CD4-positive, alpha-beta T cell treated with Interleukin-6 for 4 hours (primary cell): ENCODE results near the gene EFS.
"Not testable (repeated sequence)": the region's sequence is repeated elsewhere in the genome, so short reads cannot be mapped to it uniquely, and the experiment has no call there.

Experiments used
- DNase-seq: peaks from one replicate; pipeline ENCODE4 v3.0.0-alpha.2; 2020; ENCODE audit warnings: mixed read lengths

EFS gene

GRCh38 chr14:23357261-23357660 lies 7.7 kb downstream of the EFS start:
- no peak for DNase-seq

- DNase-seq, result no peak
Measured at GRCh38 chr14:23356662-23357061, 8.3 kb downstream of the EFS start.

- no peak for DNase-seq
Measured at GRCh38 chr14:23355871-23356435, 9.0 kb downstream of the EFS start.

GRCh38 chr14:23354990-23355389 lies 10.0 kb downstream of the EFS start:
- no peak for DNase-seq

GRCh38 chr14:23353433-23353780 lies 11.6 kb downstream of the EFS start:
- DNase-seq, result no peak

- DNase-seq, result peak; percentile 74
Measured at GRCh38 chr14:23352506-23353432, 12.2 kb downstream of the EFS start, which contains the start of gene SLC22A17. TSS of gene SLC22A17 (minus strand) at chr14:23352887.

- peak; percentile 23 for DNase-seq
Measured at GRCh38 chr14:23351681-23352505, 13.1 kb downstream of the EFS start.

GRCh38 chr14:23349156-23349845 lies 15.7 kb downstream of the EFS start:
- no peak for DNase-seq

GRCh38 chr14:23348297-23348655 lies 16.7 kb downstream of the EFS start:
- DNase-seq, result no peak

- no peak for DNase-seq
Measured at GRCh38 chr14:23347406-23348296, 17.3 kb downstream of the EFS start.

- no peak for DNase-seq
Measured at GRCh38 chr14:23346693-23347405, 18.1 kb downstream of the EFS start.

GRCh38 chr14:23345987-23346692 lies 18.8 kb downstream of the EFS start:
- no peak for DNase-seq

GRCh38 chr14:23344481-23344880 lies 20.5 kb downstream of the EFS start:
- no peak for DNase-seq

GRCh38 chr14:23339506-23340268 lies 25.3 kb downstream of the EFS start:
- DNase-seq, result no peak

- DNase-seq, result no peak
Measured at GRCh38 chr14:23335623-23336022, 29.3 kb downstream of the EFS start.

- DNase-seq, result peak; percentile 75
Measured at GRCh38 chr14:23327947-23328744, 36.8 kb downstream of the EFS start.

GRCh38 chr14:23326491-23327332 lies 38.3 kb downstream of the EFS start:
- no peak for DNase-seq

- DNase-seq, result not testable (repeated sequence)
Measured at GRCh38 chr14:23325746-23326145, 39.2 kb downstream of the EFS start.
